K562 (cell line): ENCODE data around the gene TMA7B. TPM values are rescaled to one million over a fixed set of nuclear protein-coding genes. Genes with fewer than 3 reads are reported as not detected.

Experiments
- CEBPB ChIP-seq: fragments of 450-650 bp; IDR thresholded peaks from 2 replicates; pipeline ENCODE4 v1.6.1; 2016; ENCODE audit warnings: missing genetic modification characterization, missing compliant biosample characterization
- CHD1 ChIP-seq: fragments of 200-600 bp; sonication (generic); IDR thresholded peaks from one replicate; pipeline ENCODE4 v1.6.1; 2012; ENCODE audit warnings: mild to moderate bottlenecking, moderate library complexity, low read length, inconsistent platforms
- CTBP1 ChIP-seq: fragments of 450-650 bp; IDR thresholded peaks from 2 replicates; pipeline ENCODE4 v1.6.1; 2016; ENCODE audit warnings: borderline replicate concordance
- HDAC2 ChIP-seq: fragments of 450-650 bp; IDR thresholded peaks from 2 replicates; pipeline ENCODE4 v1.6.1; 2016; ENCODE audit warnings: mild to moderate bottlenecking
- NFRKB ChIP-seq: fragments of 450-650 bp; IDR thresholded peaks from 2 replicates; pipeline ENCODE4 v1.6.1; 2016; ENCODE audit warnings: low read depth
- PHTF2 ChIP-seq: fragments of 250-450 bp; sonication (Bioruptor Pico); IDR thresholded peaks from 2 replicates; pipeline ENCODE4 v1.5.0; 2021; ENCODE audit warnings: mild to moderate bottlenecking
- SUPT5H ChIP-seq: fragments of 450-650 bp; IDR thresholded peaks from 2 replicates; pipeline ENCODE4 v1.6.1; 2016
- ZC3H11A ChIP-seq: IDR thresholded peaks from 2 replicates; pipeline ENCODE4 v1.6.1; 2012; ENCODE audit warnings: low read depth, low read length, improper control_type of control experiment
- ZKSCAN1 ChIP-seq: fragments of 150-350 bp; IDR thresholded peaks from 2 replicates; pipeline ENCODE4 v1.6.1; 2016; ENCODE audit warnings: low read depth, low read length
- ZNF133 ChIP-seq: fragments of 250-450 bp; sonication (Bioruptor Pico); IDR thresholded peaks from 2 replicates; pipeline ENCODE4 v1.4.0; 2020; ENCODE audit warnings: mild to moderate bottlenecking
- ZNF584 ChIP-seq: fragments of 200-800 bp; sonication (Bioruptor generic); IDR thresholded peaks from 2 replicates; pipeline ENCODE4 v1.6.1; 2016; ENCODE audit warnings: low read depth, mild to moderate bottlenecking, missing genetic modification characterization, missing compliant biosample characterization
- ZNF696 ChIP-seq: fragments of 250-450 bp; sonication (Bioruptor Pico); conservative IDR thresholded peaks from 2 replicates; pipeline ENCODE4 v1.4.0; 2020; ENCODE audit warnings: mild to moderate bottlenecking, moderate library complexity
- ZNF707 ChIP-seq: fragments of 250-450 bp; sonication (Bioruptor Pico); conservative IDR thresholded peaks from 2 replicates; pipeline ENCODE4 v1.8.0; 2022; ENCODE audit warnings: inconsistent platforms, mild to moderate bottlenecking, moderate library complexity
- ZNF766 ChIP-seq: fragments of 200-800 bp; sonication (Bioruptor generic); conservative IDR thresholded peaks from 2 replicates; pipeline ENCODE4 v1.6.1; 2016; ENCODE audit warnings: missing genetic modification characterization, missing compliant biosample characterization
- polyA plus RNA-seq, 8 experiments: library from polyadenylated mRNA; depleted of rRNA in 4 of 8; stranded (reverse) in 5 of 8; unstranded in 3 of 8; fragments of >200 nt; fragmentation: Nextera tagmentation in 2 of 8; fragmentation: Illumina TruSeq in 1 of 8; extraction: Ambion mirVana in 2 of 8; extraction: Trizol in 1 of 8; gene quantifications; 2 replicates each; pipeline versions ENCODE4 v1.2.1 to v1.2.3, GENCODE V29; 2011 to 2014; ENCODE audit warnings: inconsistent platforms in 1 of 8, missing spikeins in 1 of 8
- total RNA-seq, 7 experiments: library from RNA; depleted of rRNA in 6 of 7; stranded (reverse); fragments of >200 nt in 6 of 7; fragmentation: Illumina TruSeq in 2 of 7; extraction: Trizol in 2 of 7; gene quantifications; 2 replicates each; pipeline versions ENCODE4 v1.2.1 to v1.2.3, GENCODE V29; 2011 to 2021; ENCODE audit warnings: low replicate concordance in 1 of 7
- TF ChIP-seq, protein P1 (sequence below): sonication (generic); formaldehyde crosslinking; IDR thresholded peaks from 2 replicates; pipeline ENCODE4 v1.8.1; 2023; ENCODE audit warnings: mild to moderate bottlenecking, missing genetic modification reagents
- TF ChIP-seq, protein P2 (sequence below): sonication (generic); formaldehyde crosslinking; IDR thresholded peaks from 2 replicates; pipeline ENCODE4 v1.8.0; 2022; ENCODE audit warnings: mild to moderate bottlenecking, low read depth, missing genetic modification reagents
- TF ChIP-seq, protein P3 (sequence below): fragments of 450-650 bp; IDR thresholded peaks from 2 replicates; pipeline ENCODE4 v1.6.1; 2016; ENCODE audit warnings: mild to moderate bottlenecking
- TF ChIP-seq, protein P4 (sequence below), 2 experiments: fragments of 450-650 bp in 1 of 2; IDR thresholded peaks; 2 replicates each; pipeline ENCODE4 v1.6.1; 2011 to 2017; ENCODE audit warnings: low read depth in 2 of 2, antibody characterized with exemption in 1 of 2, borderline replicate concordance in 1 of 2, low read length in 1 of 2, mild to moderate bottlenecking in 1 of 2, mixed read lengths in 1 of 2; ENCODE audit not compliant: control insufficient read depth in 1 of 2

The TMA7B gene
- total and polyA plus RNA-seq, 9 of the 15 experiments (the other 6 are each of a cell fraction or from before 2014, with no cell fraction given), result 5.6 to 14.2 (median 11.8) TPM

DNA sequence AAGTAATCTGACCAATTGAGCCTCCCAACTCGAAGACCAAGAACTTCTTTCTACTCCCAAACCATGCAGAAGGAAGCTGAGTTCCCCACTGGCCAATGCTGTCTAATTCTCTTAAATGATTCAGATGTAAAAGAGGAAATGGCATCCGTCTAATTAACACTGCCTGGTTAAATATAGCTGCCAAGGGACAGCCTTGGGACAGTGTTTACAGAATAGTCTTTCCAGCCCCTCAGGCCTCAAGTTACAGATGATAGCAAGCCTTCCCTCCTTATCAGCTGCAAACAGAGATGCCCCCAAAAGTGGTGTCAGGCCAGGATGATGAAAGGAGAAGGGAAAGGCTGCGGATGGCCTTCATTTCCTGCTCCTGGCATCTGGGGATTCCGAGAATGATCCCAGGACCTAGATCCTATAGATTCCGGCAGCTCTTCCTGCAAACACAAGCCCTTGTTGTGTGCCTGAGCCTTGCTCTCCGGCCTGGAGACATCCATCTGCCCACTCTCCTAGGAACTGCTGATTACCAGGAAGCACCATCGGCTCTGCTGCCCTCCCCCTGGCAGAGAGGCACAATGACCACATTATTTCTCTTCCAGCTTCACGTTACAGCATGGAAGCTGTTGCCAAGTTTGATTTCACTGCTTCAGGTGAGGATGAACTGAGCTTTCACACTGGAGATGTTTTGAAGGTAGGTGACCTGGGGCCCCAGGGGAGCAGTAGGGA is 13.5 kb upstream of the TMA7B start (continued):
- TF ChIP-seq, protein P1, sequence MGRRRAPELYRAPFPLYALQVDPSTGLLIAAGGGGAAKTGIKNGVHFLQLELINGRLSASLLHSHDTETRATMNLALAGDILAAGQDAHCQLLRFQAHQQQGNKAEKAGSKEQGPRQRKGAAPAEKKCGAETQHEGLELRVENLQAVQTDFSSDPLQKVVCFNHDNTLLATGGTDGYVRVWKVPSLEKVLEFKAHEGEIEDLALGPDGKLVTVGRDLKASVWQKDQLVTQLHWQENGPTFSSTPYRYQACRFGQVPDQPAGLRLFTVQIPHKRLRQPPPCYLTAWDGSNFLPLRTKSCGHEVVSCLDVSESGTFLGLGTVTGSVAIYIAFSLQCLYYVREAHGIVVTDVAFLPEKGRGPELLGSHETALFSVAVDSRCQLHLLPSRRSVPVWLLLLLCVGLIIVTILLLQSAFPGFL (CRISPR knock-in tag), result peak; percentile 62; the same call in 1 of the 2 replicates
- TF ChIP-seq NFRKB (peak; percentile 69), ZC3H11A (no peak), SUPT5H (peak; percentile 47; the same call in 1 of the 2 replicates), ZNF766 (CRISPR knock-in tag) (peak; percentile 73), ZNF133 (CRISPR knock-in tag) (no peak), ZKSCAN1 (no peak), ZNF707 (CRISPR knock-in tag) (no peak), CTBP1 (peak; percentile 92; the same call in 1 of the 2 replicates), PHTF2 (CRISPR knock-in tag) (no peak), ZNF584 (CRISPR knock-in tag) (no peak), HDAC2 (peak; percentile 87; the same call in 1 of the 2 replicates), CHD1 (peak; percentile 28), CEBPB (peak; percentile 62; the same call in 1 of the 2 replicates), ZNF696 (CRISPR knock-in tag) (no peak)
- TF ChIP-seq, protein P2, sequence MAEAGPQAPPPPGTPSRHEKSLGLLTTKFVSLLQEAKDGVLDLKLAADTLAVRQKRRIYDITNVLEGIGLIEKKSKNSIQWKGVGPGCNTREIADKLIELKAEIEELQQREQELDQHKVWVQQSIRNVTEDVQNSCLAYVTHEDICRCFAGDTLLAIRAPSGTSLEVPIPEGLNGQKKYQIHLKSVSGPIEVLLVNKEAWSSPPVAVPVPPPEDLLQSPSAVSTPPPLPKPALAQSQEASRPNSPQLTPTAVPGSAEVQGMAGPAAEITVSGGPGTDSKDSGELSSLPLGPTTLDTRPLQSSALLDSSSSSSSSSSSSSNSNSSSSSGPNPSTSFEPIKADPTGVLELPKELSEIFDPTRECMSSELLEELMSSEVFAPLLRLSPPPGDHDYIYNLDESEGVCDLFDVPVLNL (CRISPR knock-in tag), result no peak
- TF ChIP-seq, protein P3, sequence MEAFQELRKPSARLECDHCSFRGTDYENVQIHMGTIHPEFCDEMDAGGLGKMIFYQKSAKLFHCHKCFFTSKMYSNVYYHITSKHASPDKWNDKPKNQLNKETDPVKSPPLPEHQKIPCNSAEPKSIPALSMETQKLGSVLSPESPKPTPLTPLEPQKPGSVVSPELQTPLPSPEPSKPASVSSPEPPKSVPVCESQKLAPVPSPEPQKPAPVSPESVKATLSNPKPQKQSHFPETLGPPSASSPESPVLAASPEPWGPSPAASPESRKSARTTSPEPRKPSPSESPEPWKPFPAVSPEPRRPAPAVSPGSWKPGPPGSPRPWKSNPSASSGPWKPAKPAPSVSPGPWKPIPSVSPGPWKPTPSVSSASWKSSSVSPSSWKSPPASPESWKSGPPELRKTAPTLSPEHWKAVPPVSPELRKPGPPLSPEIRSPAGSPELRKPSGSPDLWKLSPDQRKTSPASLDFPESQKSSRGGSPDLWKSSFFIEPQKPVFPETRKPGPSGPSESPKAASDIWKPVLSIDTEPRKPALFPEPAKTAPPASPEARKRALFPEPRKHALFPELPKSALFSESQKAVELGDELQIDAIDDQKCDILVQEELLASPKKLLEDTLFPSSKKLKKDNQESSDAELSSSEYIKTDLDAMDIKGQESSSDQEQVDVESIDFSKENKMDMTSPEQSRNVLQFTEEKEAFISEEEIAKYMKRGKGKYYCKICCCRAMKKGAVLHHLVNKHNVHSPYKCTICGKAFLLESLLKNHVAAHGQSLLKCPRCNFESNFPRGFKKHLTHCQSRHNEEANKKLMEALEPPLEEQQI, result 0 out of 2 replicates have a peak, but pooled peaks have one; percentile 47
- TF ChIP-seq, protein P4, sequence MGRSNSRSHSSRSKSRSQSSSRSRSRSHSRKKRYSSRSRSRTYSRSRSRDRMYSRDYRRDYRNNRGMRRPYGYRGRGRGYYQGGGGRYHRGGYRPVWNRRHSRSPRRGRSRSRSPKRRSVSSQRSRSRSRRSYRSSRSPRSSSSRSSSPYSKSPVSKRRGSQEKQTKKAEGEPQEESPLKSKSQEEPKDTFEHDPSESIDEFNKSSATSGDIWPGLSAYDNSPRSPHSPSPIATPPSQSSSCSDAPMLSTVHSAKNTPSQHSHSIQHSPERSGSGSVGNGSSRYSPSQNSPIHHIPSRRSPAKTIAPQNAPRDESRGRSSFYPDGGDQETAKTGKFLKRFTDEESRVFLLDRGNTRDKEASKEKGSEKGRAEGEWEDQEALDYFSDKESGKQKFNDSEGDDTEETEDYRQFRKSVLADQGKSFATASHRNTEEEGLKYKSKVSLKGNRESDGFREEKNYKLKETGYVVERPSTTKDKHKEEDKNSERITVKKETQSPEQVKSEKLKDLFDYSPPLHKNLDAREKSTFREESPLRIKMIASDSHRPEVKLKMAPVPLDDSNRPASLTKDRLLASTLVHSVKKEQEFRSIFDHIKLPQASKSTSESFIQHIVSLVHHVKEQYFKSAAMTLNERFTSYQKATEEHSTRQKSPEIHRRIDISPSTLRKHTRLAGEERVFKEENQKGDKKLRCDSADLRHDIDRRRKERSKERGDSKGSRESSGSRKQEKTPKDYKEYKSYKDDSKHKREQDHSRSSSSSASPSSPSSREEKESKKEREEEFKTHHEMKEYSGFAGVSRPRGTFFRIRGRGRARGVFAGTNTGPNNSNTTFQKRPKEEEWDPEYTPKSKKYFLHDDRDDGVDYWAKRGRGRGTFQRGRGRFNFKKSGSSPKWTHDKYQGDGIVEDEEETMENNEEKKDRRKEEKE (IDR thresholded peaks at IDR 0.05; ENCODE audit: borderline replicate concordance in 1 of 2, control insufficient read depth in 1 of 2, low read depth in 2 of 2, low read length in 1 of 2), result no peak
